Osteocyte (in vitro differentiated cells): ENCODE measurements around the gene C2orf74. TPM values are rescaled to one million over a fixed set of nuclear protein-coding genes. Genes with fewer than 3 reads are reported as not detected.
"Not testable (repeated sequence)": the region's sequence is repeated elsewhere in the genome, so short reads cannot be mapped to it uniquely, and the experiment has no call there.

ENCODE experiments used
- DNase-seq: peaks from one replicate; pipeline ENCODE4 v3.0.0; 2021; ENCODE audit warnings: mixed read lengths; ENCODE audit not compliant: unreplicated experiment; ENCODE audit errors: extremely low spot score
- H3K27ac Mint-ChIP-seq: one replicate; pipeline ENCODE4 v1.8.0; 2021; ENCODE audit warnings: mild to moderate bottlenecking, mixed read lengths; ENCODE audit not compliant: unreplicated experiment
- H3K27me3 Mint-ChIP-seq: one replicate; pipeline ENCODE4 v1.8.0; 2021; ENCODE audit warnings: mixed read lengths; ENCODE audit not compliant: unreplicated experiment
- H3K36me3 Mint-ChIP-seq: one replicate; pipeline ENCODE4 v1.8.0; 2021; ENCODE audit warnings: mixed read lengths; ENCODE audit not compliant: unreplicated experiment
- H3K4me1 Mint-ChIP-seq: one replicate; pipeline ENCODE4 v1.8.0; 2021; ENCODE audit warnings: mixed read lengths; ENCODE audit not compliant: unreplicated experiment
- H3K4me3 Mint-ChIP-seq: one replicate; pipeline ENCODE4 v1.8.0; 2021; ENCODE audit warnings: mild to moderate bottlenecking, moderate library complexity, mixed read lengths; ENCODE audit not compliant: unreplicated experiment
- H3K9me3 Mint-ChIP-seq: one replicate; pipeline ENCODE4 v1.8.0; 2021; ENCODE audit warnings: mixed read lengths; ENCODE audit not compliant: unreplicated experiment
- total RNA-seq: library from RNA; stranded (reverse); gene quantifications from 2 replicates; pipeline ENCODE4 v1.2.1, GENCODE V29; 2021
- TF ChIP-seq, protein P1 (sequence below): fragments of 200-600 bp; sonication (generic); IDR thresholded peaks from 2 replicates; pipeline ENCODE4 v1.5.0; 2021; ENCODE audit warnings: antibody characterized with exemption, mild to moderate bottlenecking, moderate library complexity

Gene C2orf74
- total RNA-seq, 1 donor from 2014 or later = 9.2 TPM

DNA sequence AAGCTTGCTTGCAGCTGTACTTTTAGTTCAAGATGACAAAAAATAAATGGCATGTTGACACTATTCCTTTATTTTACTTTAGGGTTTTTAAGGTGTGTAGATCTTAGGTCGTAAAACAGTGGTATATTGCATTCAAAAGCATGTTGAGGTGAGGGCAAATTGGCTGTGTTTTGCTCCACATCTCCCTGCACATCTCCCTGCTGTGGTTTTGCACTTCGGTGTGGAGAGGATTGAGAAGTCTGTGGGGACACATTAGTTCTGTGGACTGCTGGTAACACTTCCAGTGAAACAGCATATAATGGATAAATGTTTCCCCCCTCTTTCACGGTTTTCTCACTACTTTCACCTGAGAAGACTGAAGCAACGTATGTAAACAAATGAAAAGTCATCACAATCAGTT is 25.1 kb downstream of the C2orf74 start:
- TF ChIP-seq, protein P1, sequence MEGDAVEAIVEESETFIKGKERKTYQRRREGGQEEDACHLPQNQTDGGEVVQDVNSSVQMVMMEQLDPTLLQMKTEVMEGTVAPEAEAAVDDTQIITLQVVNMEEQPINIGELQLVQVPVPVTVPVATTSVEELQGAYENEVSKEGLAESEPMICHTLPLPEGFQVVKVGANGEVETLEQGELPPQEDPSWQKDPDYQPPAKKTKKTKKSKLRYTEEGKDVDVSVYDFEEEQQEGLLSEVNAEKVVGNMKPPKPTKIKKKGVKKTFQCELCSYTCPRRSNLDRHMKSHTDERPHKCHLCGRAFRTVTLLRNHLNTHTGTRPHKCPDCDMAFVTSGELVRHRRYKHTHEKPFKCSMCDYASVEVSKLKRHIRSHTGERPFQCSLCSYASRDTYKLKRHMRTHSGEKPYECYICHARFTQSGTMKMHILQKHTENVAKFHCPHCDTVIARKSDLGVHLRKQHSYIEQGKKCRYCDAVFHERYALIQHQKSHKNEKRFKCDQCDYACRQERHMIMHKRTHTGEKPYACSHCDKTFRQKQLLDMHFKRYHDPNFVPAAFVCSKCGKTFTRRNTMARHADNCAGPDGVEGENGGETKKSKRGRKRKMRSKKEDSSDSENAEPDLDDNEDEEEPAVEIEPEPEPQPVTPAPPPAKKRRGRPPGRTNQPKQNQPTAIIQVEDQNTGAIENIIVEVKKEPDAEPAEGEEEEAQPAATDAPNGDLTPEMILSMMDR = no peak
- no peak for DNase-seq
- H3K9me3 Mint-ChIP-seq = no peaks in the 10 kb centered on the region
- H3K36me3 Mint-ChIP-seq = peaks cover 82% of the 10 kb centered on the region
- H3K4me3 Mint-ChIP-seq = no peak overlapping the region
- peaks cover 7% of the 10 kb centered on the region for H3K4me1 Mint-ChIP-seq
- no peaks in the 10 kb centered on the region for H3K27me3 Mint-ChIP-seq
- no peak overlapping the region for H3K27ac Mint-ChIP-seq

DNA sequence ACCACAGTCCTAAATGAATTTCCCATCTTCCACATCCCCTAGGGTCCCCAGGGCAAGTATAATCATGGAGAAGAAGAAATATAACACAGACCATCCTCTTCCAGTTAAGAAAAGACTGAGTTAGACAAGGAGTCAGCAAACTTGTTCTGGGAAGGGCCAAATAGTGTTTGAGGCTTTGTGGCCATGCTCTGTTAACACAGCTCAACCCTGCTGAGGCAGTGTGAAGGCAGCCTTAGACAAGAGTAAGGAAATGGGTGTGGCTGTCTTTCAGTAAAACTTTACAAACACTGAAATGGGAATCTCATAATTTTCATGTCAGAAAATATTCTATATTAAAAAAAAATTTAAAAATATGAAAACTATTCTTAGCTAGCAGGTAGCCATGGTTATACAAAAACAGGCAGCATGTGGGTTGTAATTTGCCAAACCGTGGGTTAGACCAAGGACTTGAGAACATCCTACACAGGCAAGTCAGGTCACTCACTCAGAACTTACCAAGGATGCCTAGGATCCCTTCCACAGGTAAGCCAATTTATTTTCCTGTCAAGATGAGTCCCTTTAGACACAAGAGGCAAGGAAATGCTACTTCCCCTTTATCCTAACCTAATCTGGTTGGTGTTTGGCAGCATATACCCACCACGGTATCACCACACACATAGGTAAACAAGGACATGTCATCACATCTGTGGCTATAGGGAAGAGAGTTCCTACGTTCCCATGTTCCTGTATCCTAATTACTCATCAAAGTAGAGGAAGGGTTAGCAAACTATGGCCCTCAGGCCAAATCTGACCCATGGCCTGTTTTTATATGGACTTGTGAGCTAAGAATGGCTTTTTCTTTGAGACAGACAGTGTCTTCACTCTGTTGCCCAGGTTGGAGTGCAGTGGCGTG is 31.9 kb downstream of the C2orf74 start:
- Mint-ChIP-seq H3K27ac (peak overlapping the region; percentile 11), H3K4me1 (peaks cover 3% of the 10 kb centered on the region)

DNA sequence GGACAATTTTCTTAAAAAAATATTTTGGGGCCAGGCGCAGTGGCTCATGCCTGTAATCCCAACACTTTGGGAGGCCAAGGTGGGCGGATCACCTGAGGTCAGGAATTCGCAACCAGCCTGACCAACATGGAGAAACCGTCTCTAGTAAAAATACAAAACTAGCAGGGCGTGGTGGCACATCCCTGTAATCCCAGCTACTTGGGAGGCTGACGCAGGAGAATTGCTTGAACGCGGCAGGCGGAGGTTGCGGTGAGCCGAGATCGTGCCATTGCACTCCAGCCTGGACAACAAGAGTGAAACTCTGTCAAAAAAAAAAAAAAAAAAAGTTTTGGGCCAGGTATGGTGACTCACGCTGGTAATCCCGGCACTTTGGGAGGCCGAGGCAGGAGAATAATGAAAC is 32.7 kb downstream of the C2orf74 start:
- not testable (repeated sequence) for H3K9me3 Mint-ChIP-seq, H3K27ac Mint-ChIP-seq, H3K27me3 Mint-ChIP-seq, DNase-seq, H3K4me1 Mint-ChIP-seq, H3K4me3 Mint-ChIP-seq
- peaks cover 36% of the 10 kb centered on the region for H3K36me3 Mint-ChIP-seq

More for the DNA sequence above, 31.9 kb downstream of the C2orf74 start:
- TF ChIP-seq, protein P1 = no peak
- no peak overlapping the region for H3K4me3 Mint-ChIP-seq
- no peaks in the 10 kb centered on the region for H3K27me3 Mint-ChIP-seq
- no peaks in the 10 kb centered on the region for H3K9me3 Mint-ChIP-seq
- peaks cover 36% of the 10 kb centered on the region for H3K36me3 Mint-ChIP-seq
- no peak for DNase-seq

DNA sequence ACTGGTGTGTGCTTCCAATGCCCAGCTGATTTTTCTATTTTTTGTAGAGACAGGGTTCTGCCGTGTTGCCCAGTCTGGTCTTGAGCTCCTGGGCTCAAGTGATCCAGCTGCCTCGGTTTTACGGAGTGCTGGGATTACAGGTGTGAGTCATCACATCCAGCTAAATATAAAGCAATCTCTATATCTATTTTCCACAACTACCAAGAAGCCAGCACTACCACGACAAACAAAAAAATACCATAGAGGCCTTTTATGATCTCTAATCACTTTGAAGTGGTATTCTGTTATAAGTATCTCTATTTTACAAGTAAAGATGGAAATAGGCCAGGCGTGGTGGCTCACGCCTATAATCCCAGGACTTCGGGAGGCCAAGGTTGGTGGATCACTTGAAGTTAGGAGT is 34.7 kb downstream of the C2orf74 start:
- DNase-seq = no peak
- TF ChIP-seq, protein P1 = no peak
- Mint-ChIP-seq H3K36me3 (peaks cover 30% of the 10 kb centered on the region), H3K27me3 (no peaks in the 10 kb centered on the region), H3K4me3 (no peak overlapping the region), H3K4me1 (peaks cover 3% of the 10 kb centered on the region), H3K9me3 (no peaks in the 10 kb centered on the region), H3K27ac (no peak overlapping the region)

DNA sequence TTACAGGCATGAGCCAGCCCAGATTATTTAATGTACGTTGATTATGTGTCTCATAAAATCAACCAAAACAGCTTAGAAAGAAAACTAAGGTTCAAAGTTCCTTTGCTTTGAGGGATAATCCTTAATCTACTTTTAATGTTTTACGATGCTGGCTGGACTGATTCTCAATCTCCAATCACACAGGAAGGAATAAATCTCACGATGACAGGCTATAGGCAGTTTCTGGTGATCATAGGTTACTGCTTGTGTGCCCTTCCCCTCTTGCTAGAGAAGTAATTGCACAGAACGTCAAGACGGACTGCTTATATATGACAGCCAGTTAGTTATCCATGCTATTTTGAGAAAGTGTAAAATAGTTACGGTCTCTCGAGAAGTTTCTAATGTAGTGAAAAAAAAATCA is 43.1 kb downstream of the C2orf74 start:
- no peak overlapping the region for H3K27ac Mint-ChIP-seq
- no peak overlapping the region for H3K4me3 Mint-ChIP-seq
- H3K9me3 Mint-ChIP-seq = no peaks in the 10 kb centered on the region
- TF ChIP-seq, protein P1 = no peak
- DNase-seq = no peak
- no peaks in the 10 kb centered on the region for H3K27me3 Mint-ChIP-seq
- H3K36me3 Mint-ChIP-seq = peaks cover 70% of the 10 kb centered on the region
- H3K4me1 Mint-ChIP-seq = peaks cover 1% of the 10 kb centered on the region
